DND-41 (cell line): ENCODE measurements around the gene SALL4.

Experiments
- EZH2 ChIP-seq: IDR thresholded peaks from 3 replicates; pipeline ENCODE4 v1.6.1; 2012; ENCODE audit warnings: borderline replicate concordance, low read depth, mild to moderate bottlenecking, moderate library complexity, low read length, inconsistent platforms; ENCODE audit not compliant: severe bottlenecking
- TF ChIP-seq, protein P1 (sequence below): IDR thresholded peaks from 2 replicates; pipeline ENCODE4 v1.5.1; 2012; ENCODE audit warnings: borderline replicate concordance, low read length, moderate library complexity, mild to moderate bottlenecking; ENCODE audit not compliant: poor library complexity, severe bottlenecking; ENCODE audit errors: extremely low read depth

GRCh38 chr20:51833326-51833725, 31.0 kb upstream of the SALL4 start:
- TF ChIP-seq, protein P1, sequence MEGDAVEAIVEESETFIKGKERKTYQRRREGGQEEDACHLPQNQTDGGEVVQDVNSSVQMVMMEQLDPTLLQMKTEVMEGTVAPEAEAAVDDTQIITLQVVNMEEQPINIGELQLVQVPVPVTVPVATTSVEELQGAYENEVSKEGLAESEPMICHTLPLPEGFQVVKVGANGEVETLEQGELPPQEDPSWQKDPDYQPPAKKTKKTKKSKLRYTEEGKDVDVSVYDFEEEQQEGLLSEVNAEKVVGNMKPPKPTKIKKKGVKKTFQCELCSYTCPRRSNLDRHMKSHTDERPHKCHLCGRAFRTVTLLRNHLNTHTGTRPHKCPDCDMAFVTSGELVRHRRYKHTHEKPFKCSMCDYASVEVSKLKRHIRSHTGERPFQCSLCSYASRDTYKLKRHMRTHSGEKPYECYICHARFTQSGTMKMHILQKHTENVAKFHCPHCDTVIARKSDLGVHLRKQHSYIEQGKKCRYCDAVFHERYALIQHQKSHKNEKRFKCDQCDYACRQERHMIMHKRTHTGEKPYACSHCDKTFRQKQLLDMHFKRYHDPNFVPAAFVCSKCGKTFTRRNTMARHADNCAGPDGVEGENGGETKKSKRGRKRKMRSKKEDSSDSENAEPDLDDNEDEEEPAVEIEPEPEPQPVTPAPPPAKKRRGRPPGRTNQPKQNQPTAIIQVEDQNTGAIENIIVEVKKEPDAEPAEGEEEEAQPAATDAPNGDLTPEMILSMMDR: no peak
- TF ChIP-seq EZH2: no peak
